C4-2B (cell line): ENCODE results near the gene SH3RF1.

Experiments used
- CTCF ChIP-seq: fragments of 450-650 bp; conservative IDR thresholded peaks from 2 replicates; pipeline ENCODE4 v1.5.1; 2017; ENCODE audit warnings: mild to moderate bottlenecking
- ZFX ChIP-seq: fragments of 450-650 bp; IDR thresholded peaks from 2 replicates; pipeline ENCODE4 v1.6.1; 2017

- no peak for TF ChIP-seq CTCF
- no peak for TF ChIP-seq ZFX
These were observed 154.4 kb downstream of the SH3RF1 start for GRCh38 chr4:169116270-169116901.
